HG02642 (cell line): ENCODE results near the gene EVC.
"Not testable (repeated sequence)": the region's sequence is repeated elsewhere in the genome, so short reads cannot be mapped to it uniquely, and the experiment has no call there.

Experiments
- ATAC-seq: cut with Tn5 transposase; IDR thresholded peaks from one replicate; pipeline ENCODE4 v1.9.1; 2021; ENCODE audit warnings: mild to moderate bottlenecking; ENCODE audit not compliant: unreplicated experiment, poor library complexity

Gene EVC

GRCh38 chr4:5809216-5809776 lies 98.3 kb downstream of the EVC start:
- no peak for ATAC-seq

DNA sequence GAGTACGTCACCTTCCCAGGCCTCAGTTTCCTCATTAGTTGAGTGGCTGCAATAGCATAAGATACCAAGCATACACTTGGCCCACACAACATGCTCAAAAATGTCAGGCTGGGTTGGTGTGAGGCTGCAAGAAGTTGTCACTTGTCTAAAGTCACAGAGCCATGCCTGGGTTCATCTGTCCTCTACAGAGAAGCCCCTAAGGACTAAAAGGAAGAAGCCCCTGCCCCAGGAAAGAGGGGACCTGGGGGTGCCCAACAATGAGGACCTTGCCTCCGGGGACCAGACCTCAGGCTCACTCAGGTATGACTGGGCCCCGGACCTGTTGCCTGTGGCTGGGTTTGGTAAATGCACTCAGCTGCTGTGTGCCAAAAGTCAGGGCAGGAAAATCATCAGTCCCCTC lies 99.2 kb downstream of the EVC start:
- ATAC-seq, result no peak

DNA sequence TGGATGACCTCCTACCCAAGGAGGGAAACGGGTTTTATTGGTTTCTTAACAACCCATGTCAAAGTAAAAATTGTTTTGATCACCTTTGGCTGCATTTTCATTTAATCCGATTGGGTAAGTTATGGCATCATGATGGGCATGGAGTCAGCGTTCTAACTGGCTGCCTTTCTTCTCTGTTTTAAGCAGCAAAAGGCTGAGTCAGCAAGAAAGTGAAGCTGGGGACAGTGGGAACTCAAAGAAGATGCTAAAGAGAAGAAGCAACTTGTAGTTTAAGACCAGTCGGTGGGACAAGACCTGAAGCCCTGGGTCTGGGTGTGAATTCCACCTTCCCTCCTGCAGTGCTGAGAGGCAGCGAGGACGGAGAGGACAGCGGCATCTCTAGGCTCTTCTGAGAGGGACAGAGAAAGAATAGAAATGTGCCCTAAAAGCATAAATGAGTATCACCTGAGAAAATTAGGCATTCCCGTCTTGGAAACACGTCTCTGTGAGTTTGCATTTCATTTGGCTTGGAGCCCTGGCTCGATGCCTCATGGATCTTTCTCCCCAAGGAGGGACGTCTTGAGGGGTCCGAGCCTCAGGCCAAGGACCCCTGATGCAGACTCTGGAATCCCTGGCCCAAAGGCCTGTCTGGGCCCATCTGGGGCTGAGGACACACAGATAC lies 99.9 kb downstream of the EVC start:
- ATAC-seq, result no peak

DNA sequence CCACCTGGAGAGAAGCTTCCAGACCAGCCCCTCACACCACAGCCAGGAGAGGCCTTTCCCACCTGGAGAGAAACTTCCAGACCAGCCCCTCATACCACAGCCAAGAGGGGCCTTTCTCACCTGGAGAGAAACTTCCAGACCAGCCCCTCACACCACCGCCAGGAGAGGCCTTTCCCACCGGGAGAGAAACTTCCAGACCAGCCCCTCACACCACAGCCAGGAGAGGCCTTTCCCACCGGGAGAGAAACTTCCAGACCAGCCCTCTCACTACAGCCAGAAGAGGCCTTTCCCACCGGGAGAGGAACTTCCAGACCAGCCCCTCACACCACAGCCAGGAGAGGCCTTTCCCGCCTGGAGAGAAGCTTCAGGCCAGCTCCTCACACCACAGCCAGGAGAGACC lies 101.1 kb downstream of the EVC start:
- ATAC-seq, result not testable (repeated sequence)

DNA sequence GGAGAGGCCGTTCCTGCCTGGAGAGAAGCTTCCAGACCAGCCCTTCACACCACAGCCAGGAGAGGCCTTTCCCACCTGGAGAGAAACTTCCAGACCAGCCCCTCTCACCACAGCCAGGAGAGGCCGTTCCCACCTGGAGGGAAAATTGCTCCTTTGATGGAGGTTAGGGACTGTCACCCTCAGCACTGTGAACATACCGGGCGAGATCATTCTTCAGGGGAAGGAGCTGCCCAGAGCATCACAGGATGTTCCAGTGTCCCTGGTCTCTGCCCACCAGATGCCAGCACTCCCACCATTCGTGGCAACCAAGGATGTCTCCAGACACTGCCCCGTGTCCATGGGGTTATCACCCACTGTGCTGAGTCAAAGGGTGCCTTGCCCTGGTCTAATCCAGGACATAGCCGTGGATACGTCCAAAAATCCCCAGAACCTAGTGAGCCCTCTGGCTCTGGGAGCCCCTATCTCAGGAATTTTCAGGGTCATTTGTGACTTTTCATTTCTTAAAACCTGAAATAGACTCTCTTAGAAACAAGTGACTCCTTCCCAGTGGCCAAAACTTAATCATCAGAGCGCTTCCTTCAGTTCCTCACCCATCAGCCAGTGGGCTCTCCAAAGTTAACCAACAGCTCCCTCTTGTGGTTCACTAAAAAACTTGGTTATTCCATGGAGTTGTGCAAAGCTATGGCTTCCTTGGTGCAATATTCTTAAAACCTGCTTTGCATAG lies 101.7 kb downstream of the EVC start:
- ATAC-seq, result no peak

GRCh38 chr4:5813882-5814255 lies 102.9 kb downstream of the EVC start:
- ATAC-seq, result no peak

- ATAC-seq, result no peak
These were observed 103.4 kb downstream of the EVC start for GRCh38 chr4:5814421-5814820.

- ATAC-seq, result no peak
These were observed 104.6 kb downstream of the EVC start for GRCh38 chr4:5815641-5816040.

GRCh38 chr4:5816101-5816500 lies 105.1 kb downstream of the EVC start:
- no peak for ATAC-seq

DNA sequence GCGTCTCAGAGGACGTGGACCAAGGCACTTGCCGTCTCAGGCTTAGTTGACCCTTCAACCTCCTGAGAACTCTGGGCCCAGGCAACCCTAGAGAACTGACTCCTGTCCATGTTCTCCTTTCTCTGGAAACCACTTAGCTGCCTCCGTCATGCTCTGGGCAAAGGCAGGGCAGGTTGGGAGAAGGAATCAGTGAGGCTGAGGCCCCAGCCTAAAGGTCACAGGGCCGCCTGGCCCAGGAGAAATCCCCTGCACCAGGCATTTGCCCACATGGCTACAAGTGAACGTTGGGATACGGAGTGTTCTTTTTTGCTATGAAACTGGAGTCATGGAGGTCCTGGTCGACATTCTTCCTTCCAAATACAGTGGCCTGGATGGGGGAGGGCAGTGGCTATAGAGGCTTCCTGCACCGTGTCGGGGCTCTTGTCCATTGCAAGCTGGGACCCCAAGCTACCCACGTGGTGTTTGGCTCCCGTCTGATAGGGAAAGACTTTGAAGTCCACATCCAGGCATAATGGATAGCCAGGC lies 105.9 kb downstream of the EVC start:
- ATAC-seq, result no peak

- ATAC-seq, result no peak
These were observed 110.8 kb downstream of the EVC start for GRCh38 chr4:5821665-5822358.

DNA sequence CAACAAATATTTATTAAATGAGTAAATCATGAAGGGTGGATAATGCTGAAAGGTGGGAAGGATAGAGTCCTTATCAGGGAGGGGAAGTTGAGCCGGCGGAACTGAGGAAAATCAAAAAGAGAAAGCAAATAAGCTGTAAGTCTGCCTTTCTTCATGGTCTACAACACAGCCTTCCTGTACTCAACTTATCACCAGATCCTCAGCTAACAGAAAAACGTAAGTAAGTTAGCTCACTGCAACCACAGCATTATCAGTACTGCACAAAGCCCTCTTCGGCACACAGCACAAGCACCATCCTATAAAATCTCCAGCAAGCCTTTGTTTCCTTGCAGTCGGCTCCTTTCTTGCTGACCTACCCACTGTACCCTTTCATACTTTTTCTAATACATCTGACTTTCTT lies 111.6 kb downstream of the EVC start:
- ATAC-seq, result no peak

DNA sequence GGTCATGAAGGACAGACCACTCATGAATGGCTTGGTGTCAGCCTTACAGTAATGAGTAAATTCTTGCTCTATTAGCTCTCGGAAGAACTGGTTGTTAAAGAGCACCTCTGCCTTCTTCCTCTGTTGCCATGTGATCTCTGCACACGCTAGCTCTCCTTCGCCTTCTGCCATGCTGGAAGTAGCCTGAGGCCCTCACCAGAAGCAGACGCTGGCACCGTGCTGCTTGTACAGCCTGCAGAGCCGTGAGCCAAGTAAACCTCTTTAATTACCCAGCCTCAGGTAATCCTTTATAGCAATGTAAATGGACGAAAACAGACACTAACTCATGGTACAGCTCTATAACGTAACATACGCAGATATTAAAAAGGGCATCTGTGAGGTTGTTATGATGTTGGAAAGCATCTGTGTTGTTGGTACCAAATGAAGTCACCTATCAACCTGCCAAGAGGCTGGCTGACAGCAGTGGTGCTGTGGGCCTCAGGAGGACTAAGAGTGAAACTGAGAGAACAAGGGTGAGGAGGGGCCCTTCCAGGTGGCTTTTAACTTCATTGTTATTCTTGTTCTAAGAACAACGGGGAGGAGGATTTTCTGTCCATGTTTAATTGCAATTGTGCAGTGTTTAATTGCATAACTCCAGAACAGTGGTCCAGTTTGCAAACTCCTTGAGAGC lies 112.7 kb downstream of the EVC start:
- peak; percentile 50 for ATAC-seq

DNA sequence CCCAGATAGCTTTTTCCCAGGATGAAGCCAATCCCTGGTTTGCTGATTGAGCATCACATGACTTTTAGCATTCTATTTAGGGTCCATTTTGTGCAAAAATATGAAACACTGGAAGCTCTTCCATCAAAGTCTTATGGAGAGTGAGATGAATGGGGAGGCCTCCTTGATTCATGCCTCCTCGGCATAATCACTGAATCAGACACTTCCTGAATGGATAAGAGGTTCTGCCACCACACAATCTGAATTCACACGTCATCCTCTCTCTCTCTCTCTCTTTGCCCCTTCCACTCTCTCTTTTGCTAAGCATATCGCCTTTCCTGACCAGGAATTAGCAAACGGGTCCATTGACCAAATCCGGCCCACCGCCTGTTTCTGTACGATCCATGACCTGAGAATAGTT lies 113.2 kb downstream of the EVC start:
- ATAC-seq, result no peak

DNA sequence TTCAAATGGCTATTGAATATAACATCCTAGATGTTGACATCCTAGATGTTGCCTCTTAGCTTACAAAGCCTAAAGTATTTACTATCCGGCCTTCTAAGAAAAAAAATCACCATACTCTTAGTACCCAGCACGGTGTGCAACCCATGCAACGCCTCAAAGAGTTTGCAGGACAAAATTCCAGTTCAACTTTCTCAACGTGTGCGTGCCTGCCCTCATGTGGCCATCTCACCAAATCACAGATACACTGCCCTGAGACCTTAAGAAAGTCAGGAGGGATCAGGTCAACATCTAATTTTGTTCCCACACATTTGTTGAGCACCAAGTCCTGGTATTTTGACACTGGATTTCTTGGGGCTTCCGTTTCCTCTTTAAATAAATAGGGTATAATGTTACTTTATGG lies 113.6 kb downstream of the EVC start:
- no peak for ATAC-seq

DNA sequence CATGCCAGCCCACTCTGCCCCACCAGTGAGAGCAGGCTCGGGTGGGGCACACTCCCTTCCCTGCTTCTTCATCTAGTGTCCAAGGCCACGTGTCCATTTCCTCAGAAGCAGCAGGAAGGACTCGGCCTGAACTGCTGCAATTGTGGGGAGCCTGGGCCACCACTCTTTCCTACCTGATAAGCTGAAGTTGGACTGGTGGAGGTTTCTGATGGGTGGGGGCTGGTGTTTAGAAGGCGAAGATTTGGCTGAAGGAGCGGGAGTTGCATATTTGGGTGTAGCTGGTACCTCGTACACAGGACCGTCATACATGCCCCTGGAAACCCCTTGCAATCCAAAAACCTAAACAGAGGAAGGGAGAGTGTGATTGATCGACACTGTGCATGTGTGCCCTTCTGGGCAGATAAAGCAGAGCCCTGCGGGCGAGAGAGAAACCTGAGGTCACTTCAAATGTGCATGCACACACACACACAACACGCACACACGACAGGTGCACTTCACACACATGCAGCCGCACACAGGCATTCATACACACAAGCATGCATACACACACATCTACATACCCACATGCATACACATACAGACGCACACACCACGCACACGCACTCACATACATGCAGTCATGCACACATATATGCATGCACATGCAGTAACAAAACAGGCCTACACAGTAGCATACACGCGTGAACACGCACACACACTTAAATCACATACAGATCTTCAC lies 114.5 kb downstream of the EVC start:
- ATAC-seq, result no peak

GRCh38 chr4:5826437-5827107 lies 115.6 kb downstream of the EVC start:
- no peak for ATAC-seq

DNA sequence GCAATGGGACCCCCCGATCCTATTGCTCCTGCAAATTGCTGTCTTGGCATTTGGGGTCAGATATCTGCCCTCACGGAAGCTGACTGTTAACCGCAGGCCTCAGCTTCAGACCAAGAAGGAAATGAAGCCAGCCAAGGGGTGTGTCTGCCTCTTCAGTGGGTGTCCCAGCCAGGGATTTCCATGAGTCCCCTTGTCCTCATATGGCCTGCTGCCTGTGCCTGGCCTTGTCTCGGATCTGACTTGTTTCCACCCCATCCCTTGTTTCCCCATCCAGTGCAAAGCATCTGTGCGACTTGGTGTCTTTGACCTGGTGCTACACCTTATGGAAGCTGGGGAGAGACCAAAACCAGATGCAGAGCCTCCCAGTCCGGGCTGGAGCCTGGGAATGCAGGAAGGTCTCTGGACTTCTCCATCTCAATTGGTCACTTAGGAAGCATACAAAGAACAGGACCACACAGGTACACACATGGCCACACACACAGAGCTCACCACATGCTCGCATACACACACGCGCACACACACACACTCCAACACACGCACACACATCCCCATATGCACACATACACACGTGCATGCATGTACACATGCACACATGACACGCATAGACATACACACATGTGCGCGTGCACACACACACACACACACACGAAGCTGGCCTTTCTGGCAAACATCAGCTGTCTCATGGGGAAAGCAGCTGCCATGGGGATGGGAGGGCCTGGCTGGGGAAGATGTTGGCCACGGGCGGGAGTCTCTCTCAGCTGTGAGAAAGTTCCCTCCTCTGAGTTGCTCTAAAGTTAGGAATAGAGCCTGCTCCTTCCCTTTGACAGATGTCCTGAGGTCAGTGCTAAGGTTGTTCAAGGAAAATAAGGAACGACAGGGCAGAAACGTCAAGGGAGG lies 116.4 kb downstream of the EVC start:
- ATAC-seq, result no peak
